CD4-positive, alpha-beta T cell treated with Interferon alpha-2 for 1 hour (primary cell): ENCODE measurements around the gene NLRC3.
"Not testable (repeated sequence)": the region's sequence is repeated elsewhere in the genome, so short reads cannot be mapped to it uniquely, and the experiment has no call there.

ENCODE experiments used
- DNase-seq, 2 donors: peaks; one replicate each; pipeline ENCODE4 v3.0.0-alpha.2; 2020 to 2022

Gene NLRC3

DNA sequence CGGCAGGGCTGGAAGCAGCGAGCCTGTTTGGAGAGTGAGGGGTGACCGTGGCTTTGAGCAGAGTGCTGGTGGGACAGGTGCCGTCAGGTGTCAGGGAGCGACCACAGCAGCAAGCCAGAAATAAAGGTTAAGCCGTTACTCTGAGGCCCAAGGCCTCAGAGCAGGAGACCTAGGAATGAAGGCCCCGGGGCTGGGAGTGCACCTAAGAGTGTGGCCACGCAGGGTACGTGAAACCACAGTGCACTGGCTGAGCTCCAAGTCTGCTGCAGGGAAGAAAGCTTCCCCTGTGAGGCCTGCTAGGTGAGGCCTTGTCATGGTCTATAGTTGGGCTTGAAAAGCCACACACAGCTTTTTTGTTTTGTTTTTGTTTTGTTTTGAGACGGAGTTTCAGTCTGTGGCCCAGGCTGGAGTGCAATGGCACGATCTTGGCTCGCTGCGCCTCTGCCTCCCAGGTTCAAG lies 67.7 kb downstream of the NLRC3 start:
- peak; percentile 61 to 82 for DNase-seq

- DNase-seq, result no peak
These were observed 68.5 kb downstream of the NLRC3 start for GRCh38 chr16:3508736-3509135.

- peak; percentile 81 to 87 for DNase-seq
These were observed 73.7 kb downstream of the NLRC3 start for GRCh38 chr16:3503523-3503922.

GRCh38 chr16:3501783-3502400 lies 75.3 kb downstream of the NLRC3 start:
- DNase-seq, result no peak

DNA sequence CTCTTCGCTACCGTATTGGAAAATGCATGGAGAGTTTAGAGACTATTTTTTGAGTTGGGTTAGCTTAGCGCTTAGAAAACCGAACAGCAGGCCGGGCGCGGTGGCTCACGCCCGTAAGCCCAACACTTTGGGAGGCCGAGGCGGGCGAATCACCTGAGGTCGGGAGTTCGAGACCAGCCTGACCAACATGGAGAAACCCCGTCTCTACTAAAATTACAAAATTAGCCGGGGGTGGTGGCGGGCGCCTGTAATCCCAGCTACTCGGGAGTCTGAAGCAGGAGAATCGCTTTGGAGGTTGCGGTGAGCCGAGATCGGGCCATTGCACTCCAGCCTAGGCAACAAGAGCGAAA lies 75.8 kb downstream of the NLRC3 start:
- not testable (repeated sequence) for DNase-seq

DNA sequence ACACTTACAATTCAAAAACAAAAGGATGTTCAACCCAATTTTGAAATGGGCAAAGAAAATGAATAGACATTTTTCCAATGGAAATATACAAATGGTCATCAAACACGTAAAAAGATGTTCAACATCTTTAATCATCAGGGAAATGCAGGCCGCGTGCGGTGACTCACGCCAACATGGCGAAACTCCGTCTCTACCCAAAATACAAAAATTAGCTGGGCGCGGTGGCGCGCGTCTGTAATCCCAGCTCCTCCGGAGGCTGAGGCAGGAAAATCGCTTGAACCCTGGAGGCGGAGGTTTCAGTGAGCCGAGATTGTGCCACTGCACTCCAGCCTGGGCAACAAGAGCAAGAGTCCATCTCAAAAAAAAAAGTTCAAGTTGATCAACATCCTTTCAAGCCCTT lies 78.2 kb downstream of the NLRC3 start:
- no peak for DNase-seq

DNA sequence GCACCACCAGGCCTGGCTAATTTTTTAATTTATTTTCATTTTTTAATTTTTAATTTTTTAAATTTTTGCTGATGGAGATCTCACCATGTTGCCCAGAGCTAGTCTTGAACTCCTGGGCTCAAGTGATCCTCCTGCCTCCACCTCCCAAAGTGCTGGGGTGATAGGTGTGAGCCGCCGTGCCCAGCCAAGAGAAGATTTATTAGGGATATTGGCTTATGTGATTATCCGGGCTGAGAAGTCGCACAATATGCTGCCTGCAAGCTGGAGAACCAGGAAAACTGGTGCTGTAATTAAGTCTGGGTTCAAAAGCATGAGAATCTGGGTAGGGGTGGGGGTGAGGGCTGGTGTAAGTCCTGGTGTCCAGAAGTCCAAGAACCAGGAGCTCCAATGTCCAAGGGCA lies 79.4 kb downstream of the NLRC3 start:
- DNase-seq, result no peak

GRCh38 chr16:3496386-3496785 lies 80.8 kb downstream of the NLRC3 start:
- DNase-seq, result no peak

- DNase-seq, result no peak
These were observed 82.0 kb downstream of the NLRC3 start, which contains the start of gene C16orf90 for GRCh38 chr16:3495176-3495575. C16orf90 (minus strand) TSS chr16:3495489; CDS start chr16:3495421, 68 bp downstream.

DNA sequence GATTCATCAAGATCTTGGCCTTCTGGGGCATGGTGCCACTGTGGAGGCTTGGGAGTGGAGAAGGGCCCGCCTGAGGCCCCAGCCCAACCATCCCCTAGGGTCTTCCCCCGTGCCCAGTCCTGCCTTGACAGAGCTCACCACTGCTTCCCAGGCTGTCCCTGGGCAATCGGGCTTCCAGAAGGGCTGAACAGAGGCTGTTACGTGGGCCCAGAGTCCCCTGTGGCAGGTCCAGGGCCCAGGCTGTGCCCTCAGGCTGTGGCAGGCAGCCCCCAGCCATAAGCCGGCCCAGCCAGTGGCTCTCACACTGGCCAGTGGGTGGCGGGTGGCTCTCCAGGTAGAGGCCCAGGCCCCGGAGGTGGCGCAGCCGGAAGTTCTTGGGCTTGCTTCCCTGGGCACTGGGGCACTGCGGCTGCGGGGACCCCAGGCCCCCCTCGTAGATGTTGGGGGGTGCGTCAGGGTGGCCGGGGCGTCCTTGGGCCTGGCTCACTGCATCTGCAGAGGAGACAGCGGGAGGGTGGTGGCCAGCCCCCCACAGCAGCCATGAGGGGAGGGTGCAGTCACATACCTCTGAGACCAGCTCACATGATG lies 82.7 kb downstream of the NLRC3 start:
- DNase-seq, result no peak

DNA sequence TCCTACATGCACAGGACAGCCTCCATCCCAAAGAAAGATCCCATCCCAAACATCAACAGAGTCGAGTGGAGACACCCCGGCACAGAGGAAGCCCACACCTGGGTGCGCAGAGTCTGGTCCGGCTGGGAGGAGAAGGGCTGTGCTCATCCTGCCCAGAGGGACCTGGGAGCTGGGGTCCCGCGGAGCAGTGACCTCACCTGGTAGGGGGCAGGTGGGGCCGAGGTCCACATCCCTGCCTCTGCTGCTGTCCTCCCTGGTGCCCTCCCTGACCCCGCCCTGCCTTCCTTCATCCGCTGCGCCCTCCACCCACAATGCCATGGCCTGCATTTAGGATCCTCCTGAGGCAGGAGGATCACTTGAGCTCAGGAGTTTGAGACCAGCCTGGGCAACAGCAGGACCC lies 84.8 kb downstream of the NLRC3 start:
- no peak for DNase-seq

GRCh38 chr16:3490911-3491629 lies 86.1 kb downstream of the NLRC3 start:
- no peak for DNase-seq
